H1 (cell line): ENCODE data around the gene ELL. TPM values are rescaled to one million over a fixed set of nuclear protein-coding genes. Genes with fewer than 3 reads are reported as not detected.

Experiments
- CTCF ChIA-PET: fragments of 300-600 bp; sonication (Branson Sonifier 250); formaldehyde crosslinking; loops from one replicate; lab custom pipeline; 2021; ENCODE audit not compliant: partially characterized antibody; lab: Charles Lee
- POLR2A ChIA-PET: fragments of 300-600 bp; sonication (Branson Sonifier 250); formaldehyde crosslinking; loops from one replicate; lab custom pipeline; 2021; ENCODE audit warnings: inconsistent platforms; ENCODE audit not compliant: partially characterized antibody; lab: Charles Lee
- DNase-seq, 2 experiments: peaks; one replicate each; pipeline versions ENCODE4 v3.0.0 to v3.0.0-alpha.2; 2010 to 2022; ENCODE audit warnings: low spot score in 2 of 2, low read depth in 1 of 2, mixed read lengths in 1 of 2
- FAIRE-seq: peaks from 2 replicates; lab custom pipeline; 2011; peaks lifted over from hg19 to GRCh38; lab: Jason Lieb, UNC
- H2AFZ ChIP-seq: 2 replicates; pipeline ENCODE4 v1.8.1; 2012; ENCODE audit warnings: low read length, inconsistent platforms
- H2AK5ac ChIP-seq: 2 replicates; pipeline ENCODE4 v1.6.1; 2013; ENCODE audit warnings: low read depth, low read length
- H2BK120ac ChIP-seq: replicated peaks from 2 replicates; pipeline ENCODE3; 2013; ENCODE audit warnings: low read depth, low read length, inconsistent platforms
- H2BK12ac ChIP-seq: 2 replicates; pipeline ENCODE4 v1.6.1; 2013; ENCODE audit warnings: low read depth, low read length
- H2BK15ac ChIP-seq: 2 replicates; pipeline ENCODE4 v1.6.1; 2013; ENCODE audit warnings: low read length
- H2BK20ac ChIP-seq: 2 replicates; pipeline ENCODE4 v1.6.1; 2013; ENCODE audit warnings: low read length
- H2BK5ac ChIP-seq: 2 replicates; pipeline ENCODE4 v1.6.1; 2013; ENCODE audit warnings: low read depth, low read length
- H3K14ac ChIP-seq: 2 replicates; pipeline ENCODE4 v1.6.1; 2013; ENCODE audit warnings: inconsistent platforms; ENCODE audit not compliant: insufficient read length
- H3K18ac ChIP-seq: 2 replicates; pipeline ENCODE4 v1.6.1; 2013; ENCODE audit warnings: low read length; ENCODE audit errors: extremely low read depth
- H3K23ac ChIP-seq: 2 replicates; pipeline ENCODE4 v1.6.1; 2013; ENCODE audit warnings: inconsistent platforms; ENCODE audit not compliant: insufficient read length
- H3K23me2 ChIP-seq: 2 replicates; pipeline ENCODE4 v1.6.1; 2013; ENCODE audit warnings: low read depth, low read length
- H3K27ac ChIP-seq: 2 replicates; pipeline ENCODE4 v1.6.1; 2011; ENCODE audit warnings: low read depth, low read length, inconsistent platforms
- H3K27me3 ChIP-seq, 4 experiments: replicated peaks in 1 of 4; 1 replicate in 1 of 4; 2 replicates in 3 of 4; pipeline versions ENCODE4 v1.6.1 to v1.8.1; 2011 to 2013; ENCODE audit warnings: low read length in 3 of 4, mild to moderate bottlenecking in 3 of 4, inconsistent platforms in 2 of 4, mixed read lengths in 2 of 4, moderate library complexity in 1 of 4; ENCODE audit not compliant: control insufficient read depth in 3 of 4, insufficient read depth in 3 of 4; ENCODE audit errors: extremely low read depth in 1 of 4
- H3K36me3 ChIP-seq, 4 experiments: 2 replicates each; pipeline versions ENCODE4 v1.6.1 to v1.8.1; 2011 to 2013; ENCODE audit warnings: mild to moderate bottlenecking in 4 of 4, low read length in 3 of 4, moderate library complexity in 2 of 4, control low read depth in 1 of 4, inconsistent platforms in 1 of 4; ENCODE audit not compliant: insufficient read depth in 4 of 4, control insufficient read depth in 2 of 4
- H3K4ac ChIP-seq: replicated peaks from 2 replicates; pipeline ENCODE3; 2013; ENCODE audit warnings: low read length, low read depth, mixed read lengths, inconsistent platforms; ENCODE audit not compliant: insufficient read length
- H3K4me1 ChIP-seq, 4 experiments: replicated peaks in 1 of 4; 1 replicate in 1 of 4; 2 replicates in 3 of 4; pipeline versions ENCODE4 v1.6.1 to v1.8.1; 2011 to 2013; ENCODE audit warnings: low read length in 3 of 4, inconsistent platforms in 2 of 4, mixed read lengths in 1 of 4; ENCODE audit not compliant: insufficient read depth in 4 of 4, control insufficient read depth in 3 of 4
- H3K4me2 ChIP-seq, 2 experiments: 2 replicates each; pipeline versions ENCODE4 v1.6.1 to v1.8.1; 2011 to 2013; ENCODE audit warnings: low read depth in 2 of 2, low read length in 2 of 2, control low read depth in 1 of 2, inconsistent platforms in 1 of 2, mild to moderate bottlenecking in 1 of 2; ENCODE audit not compliant: insufficient read depth in 1 of 2
- H3K4me3 ChIP-seq, 4 experiments: fragments of 200-600, 300-600 bp in 1 of 4; sonication (generic), shearing (Covaris generic), sonication (Bioruptor Twin) in 1 of 4; 2 replicates each; pipeline versions ENCODE4 v1.5.1 to v1.8.1; 2011 to 2016; ENCODE audit warnings: low read length in 4 of 4, low read depth in 3 of 4, control low read depth in 2 of 4, inconsistent platforms in 2 of 4, mild to moderate bottlenecking in 2 of 4, mixed read lengths in 1 of 4, moderate library complexity in 1 of 4; ENCODE audit not compliant: insufficient read depth in 2 of 4; ENCODE audit errors: extremely low read depth in 1 of 4
- H3K56ac ChIP-seq: replicated peaks from 2 replicates; pipeline ENCODE3; 2013; ENCODE audit warnings: low read depth, mild to moderate bottlenecking, mixed read lengths, low read length, inconsistent platforms; ENCODE audit not compliant: insufficient read length
- H3K79me1 ChIP-seq: 2 replicates; pipeline ENCODE4 v1.6.1; 2013; ENCODE audit warnings: low read depth, low read length, control low read depth
- H3K79me2 ChIP-seq, 2 experiments: 2 replicates each; pipeline versions ENCODE4 v1.6.1 to v1.8.1; 2012 to 2013; ENCODE audit warnings: low read length in 2 of 2, mild to moderate bottlenecking in 2 of 2, inconsistent platforms in 1 of 2; ENCODE audit not compliant: insufficient read depth in 2 of 2, control insufficient read depth in 1 of 2
- H3K9ac ChIP-seq, 4 experiments: replicated peaks in 1 of 4; 1 replicate in 1 of 4; 2 replicates in 3 of 4; pipeline versions ENCODE4 v1.6.1 to v1.8.1; 2011 to 2013; ENCODE audit warnings: low read depth in 3 of 4, low read length in 3 of 4, control low read depth in 2 of 4, mild to moderate bottlenecking in 2 of 4, moderate library complexity in 2 of 4, inconsistent platforms in 1 of 4; ENCODE audit errors: extremely low read depth in 1 of 4
- H3K9me3 ChIP-seq, 2 experiments: 2 replicates each; pipeline versions ENCODE4 v1.6.1 to v1.8.1; 2012 to 2013; ENCODE audit warnings: mild to moderate bottlenecking in 2 of 2, moderate library complexity in 2 of 2, control low read depth in 1 of 2, inconsistent platforms in 1 of 2, low read depth in 1 of 2, low read length in 1 of 2, mixed read lengths in 1 of 2; ENCODE audit not compliant: insufficient read depth in 2 of 2
- H4K20me1 ChIP-seq, 2 experiments: replicated peaks in 1 of 2; 2 replicates each; pipeline versions ENCODE3 to v1.8.1; 2011 to 2013; ENCODE audit warnings: inconsistent platforms in 2 of 2, low read length in 2 of 2, mild to moderate bottlenecking in 1 of 2; ENCODE audit not compliant: insufficient read depth in 2 of 2, control insufficient read depth in 1 of 2
- H4K5ac ChIP-seq: 2 replicates; pipeline ENCODE4 v1.6.1; 2013; ENCODE audit warnings: low read length, low read depth, mixed read lengths, inconsistent platforms; ENCODE audit not compliant: insufficient read length
- H4K8ac ChIP-seq: 2 replicates; pipeline ENCODE4 v1.8.0; 2013; ENCODE audit warnings: mild to moderate bottlenecking, moderate library complexity, low read length, inconsistent platforms; ENCODE audit not compliant: insufficient read depth; ENCODE audit errors: extremely low read depth
- H4K91ac ChIP-seq: replicated peaks from 2 replicates; pipeline ENCODE3; 2013; ENCODE audit warnings: low read length, mixed read lengths, inconsistent platforms; ENCODE audit not compliant: insufficient read length
- NANOG ChIP-seq: IDR thresholded peaks from 2 replicates; pipeline ENCODE4 v1.6.1; 2011; ENCODE audit warnings: low read length, low read depth, mild to moderate bottlenecking, inconsistent platforms; ENCODE audit not compliant: insufficient read depth, poor library complexity, severe bottlenecking
- POLR2A ChIP-seq, 2 experiments: IDR thresholded peaks; 1 replicate in 1 of 2; 2 replicates in 1 of 2; pipeline ENCODE4 v1.6.1; 2011; ENCODE audit warnings: low read depth in 2 of 2, low read length in 2 of 2, mild to moderate bottlenecking in 2 of 2; ENCODE audit errors: control extremely low read depth in 1 of 2
- RAD21 ChIP-seq, 2 experiments: IDR thresholded peaks in 1 of 2; conservative IDR thresholded peaks in 1 of 2; 2 replicates each; pipeline ENCODE4 v1.6.1; 2011; ENCODE audit warnings: low read depth in 2 of 2, low read length in 2 of 2, improper control_type of control experiment in 1 of 2, inconsistent platforms in 1 of 2, mild to moderate bottlenecking in 1 of 2, moderate library complexity in 1 of 2
- WGBS, 2 experiments: shearing (Covaris generic) in 1 of 2; methylation state at CpG; one replicate each; pipeline versions ENCODE4 v1.1.6 to v1.1.7; 2013 to 2015; ENCODE audit warnings: low lambda C conversion rate in 2 of 2, mixed read lengths in 2 of 2, inconsistent platforms in 1 of 2, low coverage in 1 of 2, missing lambda C conversion rate in 1 of 2; ENCODE audit not compliant: insufficient replicate concordance in 2 of 2, insufficient coverage in 1 of 2, insufficient read length in 1 of 2; ENCODE audit errors: extremely low coverage in 1 of 2, missing lambda C conversion rate in 1 of 2; 5-methylcytosine and 5-hydroxymethylcytosine counted together
- polyA plus RNA-seq, 7 experiments: library from polyadenylated mRNA; depleted of rRNA in 3 of 7; stranded (reverse) in 5 of 7; unstranded in 2 of 7; fragments of >200 nt in 5 of 7; fragments of 200-250 nt in 2 of 7; gene quantifications; 1 replicate in 5 of 7; 2 replicates in 1 of 7; 4 replicates in 1 of 7; pipeline versions ENCODE4 v1.2.1 to v1.2.3, GENCODE V29; 2011 to 2013; ENCODE audit warnings: missing spikeins in 2 of 7, mixed read lengths in 2 of 7
- total RNA-seq: library from RNA; stranded (reverse); fragmentation: NEBNext Ultra II Directional; extraction: Animal tissue kit (Norgen Biotek cat#: 25700); gene quantifications from 2 replicates; pipeline ENCODE4 v1.2.1, GENCODE V29; 2021

The ELL gene
- total and polyA plus RNA-seq, 2 of the 8 experiments (the other 6 are each of a cell fraction or from before 2014, with no cell fraction given) = 5.2 to 10.5 TPM

- H2AFZ ChIP-seq = no peak overlapping the region
- H3K9ac ChIP-seq = no peak overlapping the region
- H3K4me2 ChIP-seq = no peak overlapping the region
- no peaks in the 10 kb centered on the region for H3K27me3 ChIP-seq
- no peak overlapping the region for H3K18ac ChIP-seq
- ChIA-PET CTCF (interaction anchor here (1.4 to 6.1 kb wide), 4 partner anchors 10 to 62 kb away, joined by 5 to 37 read pairs (median 6); partner anchors contain the start of genes ELL and REX1BD), POLR2A (interaction anchor here (0.5 to 2.6 kb wide), 3 partner anchors 7 to 224 kb away, joined by 3 to 11 read pairs (median 4); no protein-coding TSS in a partner anchor)
- no peaks in the 10 kb centered on the region for H3K23me2 ChIP-seq
- no peak overlapping the region for H3K4ac ChIP-seq
- peaks cover 8 to 34% (median 20%) of the 10 kb centered on the region in 4 experiments; a peak in 7 of 8 replicates for H3K36me3 ChIP-seq
- H3K14ac ChIP-seq = no peak overlapping the region
- no peak overlapping the region for H4K8ac ChIP-seq
- no peak overlapping the region for H3K4me3 ChIP-seq
- H3K79me2 ChIP-seq = no peaks in the 10 kb centered on the region
- no peak overlapping the region for H2BK5ac ChIP-seq
- no peaks in the 10 kb centered on the region for H3K4me1 ChIP-seq
- no peak overlapping the region for H2BK20ac ChIP-seq
- H2AK5ac ChIP-seq = no peak overlapping the region
- no peak overlapping the region for H2BK15ac ChIP-seq
- FAIRE-seq (no peak), DNase-seq (no peak)
- no peak overlapping the region for H3K23ac ChIP-seq
- no peak overlapping the region for H4K91ac ChIP-seq
- no peak overlapping the region for H2BK120ac ChIP-seq
- no peaks in the 10 kb centered on the region; the same call in 1 of the 2 replicates for H3K79me1 ChIP-seq
- H3K9me3 ChIP-seq = no peaks in the 10 kb centered on the region
- no peak overlapping the region for H3K27ac ChIP-seq
- no peak overlapping the region for H3K56ac ChIP-seq
- peaks cover 3 to 5% of the 10 kb centered on the region in 2 experiments for H4K20me1 ChIP-seq
- TF ChIP-seq POLR2A (IDR thresholded peaks at IDR 0.05; ENCODE audit: control extremely low read depth in 1 of 2, low read depth in 2 of 2, low read length in 2 of 2) (no peak), NANOG (no peak), RAD21 (IDR thresholded peaks at IDR 0.05 in 1 of 2, conservative IDR thresholded peaks at IDR 0.05 in 1 of 2; ENCODE audit: low read depth in 2 of 2, low read length in 2 of 2) (no peak)
- H4K5ac ChIP-seq = no peak overlapping the region
- H2BK12ac ChIP-seq = no peak overlapping the region
- 92% methylated on average over 3 of the region's 9 CpGs; no CpG with 5 or more reads in 1 of the 2 experiments for WGBS, 2 experiments
These were observed 9.6 kb upstream of the ELL start for GRCh38 chr19:18531485-18531884.
